ENCODE measurements around the gene BEND6. TPM values are rescaled to one million over a fixed set of nuclear protein-coding genes. Genes with fewer than 3 reads are reported as not detected.

BEND6 gene
- total and polyA plus RNA-seq, 8 donors, result 0.33 to 3.4 (median 1.2) TPM; not detected in 1

DNA sequence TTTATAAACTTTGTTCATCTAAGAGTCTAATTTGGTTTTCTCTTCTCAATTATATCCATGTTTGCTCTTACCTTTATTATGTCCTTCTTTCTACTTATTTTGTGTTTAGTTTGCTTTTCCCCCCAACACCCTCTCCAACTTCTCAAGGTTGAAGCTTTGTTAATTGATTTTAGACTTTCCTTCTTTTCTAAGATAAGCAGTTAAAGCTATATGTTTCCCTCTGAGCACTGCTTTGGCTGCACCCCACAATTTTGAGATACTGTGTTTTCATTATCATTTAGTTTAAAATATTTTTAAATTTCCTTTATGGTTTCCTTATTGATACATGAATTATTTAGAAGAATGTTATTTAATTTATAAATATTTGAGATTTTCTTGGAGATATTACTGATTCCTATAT lies 13.9 kb upstream of the BEND6 start:
- Histone ChIP-seq H3K36me3 (no peaks in the 10 kb centered on the region), H3K9me3 (peaks cover 5 to 19% (median 13%) of the 10 kb centered on the region in 4 donors), H3K4me1 (no peaks in the 10 kb centered on the region), H3K27ac (no peak overlapping the region), H3K4me3 (no peak overlapping the region), H3K27me3 (no peaks in the 10 kb centered on the region)
- TF ChIP-seq CTCF (IDR thresholded peaks at IDR 0.05) (no peak), POLR2AphosphoS5 (IDR thresholded peaks at IDR 0.05) (no peak), EP300 (IDR thresholded peaks at IDR 0.05) (no peak)
- DNase-seq, result no peak
- intact Hi-C loops (cut with DNase I; ENCODE audit: low total_unique reads), result no loop called here

DNA sequence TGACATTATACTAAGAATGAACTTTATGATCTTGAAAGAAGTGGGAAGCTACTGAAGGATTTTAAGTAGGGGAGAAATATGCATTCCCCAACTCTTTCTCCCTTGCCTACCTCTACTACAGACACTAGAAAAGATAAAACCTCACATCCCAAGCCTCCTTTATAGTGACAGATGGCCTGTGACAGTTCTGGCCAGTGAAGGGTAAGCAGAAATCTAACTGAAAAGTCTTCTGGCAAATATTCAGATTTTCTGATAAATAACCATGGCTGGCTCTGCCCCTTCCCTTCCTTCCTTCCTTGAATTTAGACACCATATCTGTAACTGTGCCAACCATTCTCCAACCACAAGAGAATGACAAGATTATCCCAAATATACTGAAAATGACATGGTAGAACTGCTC lies 10.2 kb upstream of the BEND6 start:
- Histone ChIP-seq H3K36me3 (no peaks in the 10 kb centered on the region), H3K27ac (no peak overlapping the region), H3K27me3 (no peaks in the 10 kb centered on the region), H3K4me3 (no peak overlapping the region), H3K9me3 (peaks cover 5 to 19% (median 13%) of the 10 kb centered on the region in 4 donors), H3K4me1 (no peaks in the 10 kb centered on the region)
- TF ChIP-seq POLR2AphosphoS5 (IDR thresholded peaks at IDR 0.05) (no peak), POLR2A (IDR thresholded peaks at IDR 0.05) (no peak), EP300 (IDR thresholded peaks at IDR 0.05) (no peak), CTCF (IDR thresholded peaks at IDR 0.05) (no peak)
- intact Hi-C loops (cut with DNase I; ENCODE audit: low total_unique reads), result no loop called here
- DNase-seq, result no peak

DNA sequence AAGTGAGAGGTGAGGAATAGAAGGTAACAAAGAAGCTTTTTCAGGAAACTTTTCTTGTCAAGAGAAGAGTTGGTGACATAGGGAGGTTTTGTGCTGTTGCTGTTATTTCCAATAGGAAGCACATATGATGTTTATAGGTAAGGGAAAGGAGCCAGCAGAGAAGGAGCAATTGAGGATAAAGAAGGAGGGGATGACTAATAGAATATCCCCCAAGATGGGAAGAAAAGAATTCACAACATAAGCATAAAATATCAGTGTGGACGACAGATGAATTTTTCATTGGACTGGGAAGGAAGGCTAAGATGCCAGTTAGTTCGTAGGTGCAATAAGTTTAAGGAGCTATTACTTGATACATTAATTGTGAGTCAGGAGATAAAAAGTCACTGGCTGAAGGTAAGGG lies 8.5 kb upstream of the BEND6 start:
- H3K27me3 ChIP-seq, result no peaks in the 10 kb centered on the region
- H3K36me3 ChIP-seq, result no peaks in the 10 kb centered on the region
- no peak overlapping the region for H3K4me3 ChIP-seq
- intact Hi-C loops (cut with DNase I; ENCODE audit: low total_unique reads), result no loop called here
- peaks cover 2 to 6% (median 4%) of the 10 kb centered on the region in 4 donors for H3K9me3 ChIP-seq
- TF ChIP-seq POLR2AphosphoS5 (IDR thresholded peaks at IDR 0.05), result no peak
- no peak for TF ChIP-seq CTCF (IDR thresholded peaks at IDR 0.05)
- no peak for TF ChIP-seq EP300 (IDR thresholded peaks at IDR 0.05)
- WGBS, 5 donors, result 81 to 93% (median 86%) methylated on average over 2 of the region's 2 CpGs
- H3K27ac ChIP-seq, result no peak overlapping the region
- DNase-seq, result no peak
- no peaks in the 10 kb centered on the region for H3K4me1 ChIP-seq

DNA sequence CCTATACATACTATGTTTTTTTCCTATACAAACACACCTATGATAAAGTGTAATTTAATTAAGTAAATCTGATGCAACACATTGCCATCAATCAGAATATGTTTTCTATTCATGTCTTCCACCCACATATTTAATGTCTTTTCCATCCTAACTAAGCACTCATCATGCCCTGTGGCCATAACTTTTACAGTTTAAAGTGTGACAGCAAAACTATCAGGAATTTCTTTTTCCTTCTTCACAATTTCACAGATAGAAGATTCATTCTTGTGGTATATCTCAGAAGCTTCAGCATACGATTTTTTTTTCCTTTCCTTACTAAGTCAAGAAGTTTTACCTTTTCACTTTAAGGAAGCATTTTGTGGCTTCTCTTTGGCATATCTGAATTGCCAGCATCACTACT lies 7.0 kb upstream of the BEND6 start:
- TF ChIP-seq POLR2AphosphoS5 (IDR thresholded peaks at IDR 0.05) (no peak), CTCF (IDR thresholded peaks at IDR 0.05) (no peak), POLR2A (IDR thresholded peaks at IDR 0.05) (no peak), EP300 (IDR thresholded peaks at IDR 0.05) (no peak)
- Histone ChIP-seq H3K27ac (no peak overlapping the region), H3K4me3 (no peak overlapping the region), H3K4me1 (no peaks in the 10 kb centered on the region), H3K27me3 (peaks cover 0 to 6% (median 0%) of the 10 kb centered on the region in 3 donors), H3K9me3 (no peaks in the 10 kb centered on the region), H3K36me3 (no peaks in the 10 kb centered on the region)
- no peak for DNase-seq
- intact Hi-C loops (cut with DNase I; ENCODE audit: low total_unique reads), result no loop called here
- 63 to 72% (median 65%) methylated on average over 1 of the region's 1 CpG for WGBS, 5 donors

All from stomach (tissue), 9 donors.